ENCODE data around the gene MICU1. TPM values are rescaled to one million over a fixed set of nuclear protein-coding genes. Genes with fewer than 3 reads are reported as not detected.
"Not testable (repeated sequence)": the region's sequence is repeated elsewhere in the genome, so short reads cannot be mapped to it uniquely, and the experiment has no call there.

Gene MICU1
- 10 to 100 TPM; 13.7 to 30.9 (median 27.8) TPM for polyA plus RNA-seq

- no peak within 1 kb of the TSS for H3K27ac ChIP-seq (ENCODE audit: low read depth, low read length)
- WGBS, 3 donors, result 0 to 1% (median 0%) methylated on average over 46 to 49 of the region's 49 CpGs
Observed at GRCh38 chr10:72625608-72626443, at the start of gene MICU1. Gene MICU1, minus strand, starts transcription at chr10:72626079. Its CDS starts 59,286 bp downstream, at chr10:72566793.

GRCh38 chr10:72674174-72674573 is 48.3 kb upstream of the MICU1 start:
- WGBS, 3 donors, result 92 to 95% (median 94%) methylated on average over 4 to 5 of the region's 5 CpGs
- H3K27ac ChIP-seq (ENCODE audit: low read depth, low read length), result not testable (repeated sequence)

- WGBS, 3 donors, result 72 to 92% (median 87%) methylated on average over 1 of the region's 1 CpG
- H3K27ac ChIP-seq (ENCODE audit: low read depth, low read length), result no peak overlapping the region
Observed at GRCh38 chr10:72673280-72673679, 47.4 kb upstream of the MICU1 start.

- 90 to 98% (median 96%) methylated on average over 3 of the region's 3 CpGs for WGBS, 3 donors
Observed at GRCh38 chr10:72667207-72667864, 41.5 kb upstream of the MICU1 start.

GRCh38 chr10:72665925-72666324 is 40.0 kb upstream of the MICU1 start:
- no peak overlapping the region for H3K27ac ChIP-seq (ENCODE audit: low read depth, low read length)
- whole genome bisulfite sequencing, 3 donors, result 80 to 94% (median 86%) methylated on average over 4 of the region's 4 CpGs

More at GRCh38 chr10:72667207-72667864, 41.5 kb upstream of the MICU1 start:
- no peak overlapping the region for H3K27ac ChIP-seq (ENCODE audit: low read depth, low read length)

- H3K27ac ChIP-seq (ENCODE audit: low read depth, low read length), result no peak overlapping the region
Observed at GRCh38 chr10:72663971-72664370, 38.1 kb upstream of the MICU1 start.

- 73 to 84% (median 81%) methylated on average over 1 of the region's 1 CpG for WGBS, 3 donors
- no peak overlapping the region for H3K27ac ChIP-seq (ENCODE audit: low read depth, low read length)
Observed at GRCh38 chr10:72661431-72661830, 35.6 kb upstream of the MICU1 start.

GRCh38 chr10:72660220-72660619 is 34.3 kb upstream of the MICU1 start:
- H3K27ac ChIP-seq (ENCODE audit: low read depth, low read length), result no peak overlapping the region

GRCh38 chr10:72659694-72660093 is 33.8 kb upstream of the MICU1 start:
- 94 to 98% (median 96%) methylated on average over 8 of the region's 8 CpGs for WGBS, 3 donors
- H3K27ac ChIP-seq (ENCODE audit: low read depth, low read length), result no peak overlapping the region

GRCh38 chr10:72658696-72659400 is 33.0 kb upstream of the MICU1 start:
- H3K27ac ChIP-seq (ENCODE audit: low read depth, low read length), result no peak overlapping the region
- 83 to 92% (median 91%) methylated on average over 5 of the region's 5 CpGs for WGBS, 3 donors

- 57 to 77% (median 72%) methylated on average over 3 of the region's 3 CpGs for WGBS, 3 donors
- H3K27ac ChIP-seq (ENCODE audit: low read depth, low read length), result no peak overlapping the region
Observed at GRCh38 chr10:72654720-72655119, 28.8 kb upstream of the MICU1 start.

- H3K27ac ChIP-seq (ENCODE audit: low read depth, low read length), result no peak overlapping the region
- 56 to 88% (median 84%) methylated on average over 6 of the region's 6 CpGs for WGBS, 3 donors
Observed at GRCh38 chr10:72653383-72654096, 27.7 kb upstream of the MICU1 start.

GRCh38 chr10:72649291-72649690 is 23.4 kb upstream of the MICU1 start:
- no peak overlapping the region for H3K27ac ChIP-seq (ENCODE audit: low read depth, low read length)
- 42 to 60% (median 52%) methylated on average over 5 of the region's 5 CpGs for WGBS, 3 donors

- no peak overlapping the region for H3K27ac ChIP-seq (ENCODE audit: low read depth, low read length)
- WGBS, 3 donors, result 90 to 97% (median 91%) methylated on average over 1 of the region's 1 CpG
Observed at GRCh38 chr10:72648301-72648700, 22.4 kb upstream of the MICU1 start.

- H3K27ac ChIP-seq (ENCODE audit: low read depth, low read length), result not testable (repeated sequence)
- 88 to 98% (median 90%) methylated on average over 2 to 3 of the region's 3 CpGs for WGBS, 3 donors
Observed at GRCh38 chr10:72646971-72647370, 21.1 kb upstream of the MICU1 start.

GRCh38 chr10:72645263-72645858 is 19.5 kb upstream of the MICU1 start:
- 52 to 86% (median 73%) methylated on average over 2 of the region's 2 CpGs for WGBS, 3 donors
- H3K27ac ChIP-seq (ENCODE audit: low read depth, low read length), result no peak overlapping the region

GRCh38 chr10:72642318-72642717 is 16.4 kb upstream of the MICU1 start:
- no peak overlapping the region for H3K27ac ChIP-seq (ENCODE audit: low read depth, low read length)
- WGBS, 3 donors, result 86 to 98% (median 88%) methylated on average over 5 of the region's 5 CpGs

- WGBS, 3 donors, result 80 to 92% (median 81%) methylated on average over 5 of the region's 5 CpGs
- no peak overlapping the region for H3K27ac ChIP-seq (ENCODE audit: low read depth, low read length)
Observed at GRCh38 chr10:72639441-72639873, 13.6 kb upstream of the MICU1 start.
